NT2/D1 (cell line): ENCODE data around the gene ZSWIM3.

Experiments
- YY1 ChIP-seq: IDR thresholded peaks from 2 replicates; pipeline ENCODE4 v1.6.1; 2011; ENCODE audit not compliant: insufficient read length, insufficient read depth
- ZNF274 ChIP-seq: IDR thresholded peaks from 2 replicates; pipeline ENCODE4 v1.6.1; 2011; ENCODE audit warnings: mild to moderate bottlenecking, low read depth, low read length

GRCh38 chr20:45867136-45867818 lies 9.9 kb downstream of the ZSWIM3 start:
- TF ChIP-seq YY1: no peak
- no peak for TF ChIP-seq ZNF274
